ENCODE data around the gene ATXN3L. TPM values are rescaled to one million over a fixed set of nuclear protein-coding genes. Genes with fewer than 3 reads are reported as not detected.

ATXN3L gene
- total and polyA plus RNA-seq, 2 experiments from 2014 or later, result not detected

- Histone ChIP-seq H3K79me2 (replicated peaks; ENCODE audit: insufficient read depth) (no peaks in the 10 kb centered on the region), H4K20me1 (replicated peaks; ENCODE audit: insufficient read depth) (no peaks in the 10 kb centered on the region), H3K36me3 (ENCODE audit: insufficient read depth) (no peaks in the 10 kb centered on the region; the same call in 1 of the 2 replicates), H3F3A (replicated peaks; ENCODE audit: low read depth) (no peaks in the 10 kb centered on the region; the same call in 1 of the 2 replicates), H3K4me2 (no peak overlapping the region), H3K27ac (ENCODE audit: low read depth) (no peak overlapping the region), H3K4me1 (ENCODE audit: insufficient read depth) (peaks cover 6% of the 10 kb centered on the region), H2AFZ (no peak overlapping the region), H3K9me2 (ENCODE audit: insufficient read depth) (no peaks in the 10 kb centered on the region), H3K4me3 (no peak overlapping the region), H3K27me3 (ENCODE audit: insufficient read depth) (no peaks in the 10 kb centered on the region)
- Mint-ChIP-seq H3K36me3 (ENCODE audit: low read depth) (peaks cover 47% of the 10 kb centered on the region), H3K4me3 (no peak overlapping the region), H3K4me1 (peaks cover 7% of the 10 kb centered on the region), H3K27me3 (ENCODE audit: insufficient read depth, low read depth, poor library complexity) (peaks cover 4% of the 10 kb centered on the region), H3K9me3 (peaks cover 50% of the 10 kb centered on the region), H3K27ac (no peak overlapping the region)
- no peak for TF ChIP-seq CREB1 (CRISPR knock-in tag; IDR thresholded peaks at IDR 0.05; ENCODE audit: low read depth)
- no peak for TF ChIP-seq ZNF462 (CRISPR knock-in tag; IDR thresholded peaks at IDR 0.05)
- no peak for TF ChIP-seq POLR2AphosphoS5 (IDR thresholded peaks at IDR 0.05; ENCODE audit: low read depth)
- no peak for TF ChIP-seq CTCF (conservative IDR thresholded peaks at IDR 0.05; ENCODE audit: low read depth in 2 of 2)
- no peak for TF ChIP-seq STAT1 (IDR thresholded peaks at IDR 0.05; ENCODE audit: unreplicated experiment)
- TF ChIP-seq ZNF331 (CRISPR knock-in tag; IDR thresholded peaks at IDR 0.05; ENCODE audit: low read depth), result no peak
- no peak for TF ChIP-seq EZH2 (IDR thresholded peaks at IDR 0.05; ENCODE audit: low read depth, unreplicated experiment)
- TF ChIP-seq REST (IDR thresholded peaks at IDR 0.05; ENCODE audit: unreplicated experiment), result no peak
- no peak for TF ChIP-seq JUNB (IDR thresholded peaks at IDR 0.05; ENCODE audit: unreplicated experiment)
- no peak for TF ChIP-seq NANOG (IDR thresholded peaks at IDR 0.05; ENCODE audit: borderline replicate concordance)
- no peak for TF ChIP-seq EZH2phosphoT487 (IDR thresholded peaks at IDR 0.05; ENCODE audit: unreplicated experiment)
- TF ChIP-seq ZNF114 (CRISPR knock-in tag; IDR thresholded peaks at IDR 0.05), result no peak
- no peak for TF ChIP-seq ETS1 (IDR thresholded peaks at IDR 0.05)
- DNase-seq (ENCODE audit: low spot score), result no peak
- ATAC-seq, result no peak
Observed at GRCh38 chrX:13281289-13281688, 38.6 kb downstream of the ATXN3L start.
